Nephron (organoid): ENCODE measurements around the gene FBXL16.
A peak's percentile ranks its signal among the peaks of the same experiment; 100 is the strongest.

ENCODE experiments used
- H3K27ac Mint-ChIP-seq, 3 experiments: 2 replicates each; pipeline ENCODE4 v1.8.0; 2020; ENCODE audit warnings: mixed read lengths in 3 of 3, mild to moderate bottlenecking in 2 of 3, moderate library complexity in 1 of 3
- H3K27me3 Mint-ChIP-seq: 2 replicates; pipeline ENCODE4 v1.8.0; 2021; ENCODE audit warnings: low read depth, mild to moderate bottlenecking, moderate library complexity, mixed read lengths
- H3K36me3 Mint-ChIP-seq: 2 replicates; pipeline ENCODE4 v1.8.0; 2020; ENCODE audit warnings: low read depth, mixed read lengths
- H3K4me1 Mint-ChIP-seq: 2 replicates; pipeline ENCODE4 v1.8.0; 2020; ENCODE audit warnings: mixed read lengths
- H3K4me3 Mint-ChIP-seq, 3 experiments: 2 replicates each; pipeline ENCODE4 v1.8.0; 2020; ENCODE audit warnings: mild to moderate bottlenecking in 3 of 3, mixed read lengths in 3 of 3, moderate library complexity in 2 of 3
- H3K9me3 Mint-ChIP-seq: 2 replicates; pipeline ENCODE4 v1.8.0; 2020; ENCODE audit warnings: mixed read lengths
- TF ChIP-seq, protein P1 (sequence below), 3 experiments: fragments of 200-600 bp; sonication (generic); IDR thresholded peaks; one replicate each; pipeline ENCODE4 v1.5.0; 2021; ENCODE audit warnings: antibody characterized with exemption in 3 of 3; ENCODE audit not compliant: unreplicated experiment in 3 of 3

Gene FBXL16

DNA sequence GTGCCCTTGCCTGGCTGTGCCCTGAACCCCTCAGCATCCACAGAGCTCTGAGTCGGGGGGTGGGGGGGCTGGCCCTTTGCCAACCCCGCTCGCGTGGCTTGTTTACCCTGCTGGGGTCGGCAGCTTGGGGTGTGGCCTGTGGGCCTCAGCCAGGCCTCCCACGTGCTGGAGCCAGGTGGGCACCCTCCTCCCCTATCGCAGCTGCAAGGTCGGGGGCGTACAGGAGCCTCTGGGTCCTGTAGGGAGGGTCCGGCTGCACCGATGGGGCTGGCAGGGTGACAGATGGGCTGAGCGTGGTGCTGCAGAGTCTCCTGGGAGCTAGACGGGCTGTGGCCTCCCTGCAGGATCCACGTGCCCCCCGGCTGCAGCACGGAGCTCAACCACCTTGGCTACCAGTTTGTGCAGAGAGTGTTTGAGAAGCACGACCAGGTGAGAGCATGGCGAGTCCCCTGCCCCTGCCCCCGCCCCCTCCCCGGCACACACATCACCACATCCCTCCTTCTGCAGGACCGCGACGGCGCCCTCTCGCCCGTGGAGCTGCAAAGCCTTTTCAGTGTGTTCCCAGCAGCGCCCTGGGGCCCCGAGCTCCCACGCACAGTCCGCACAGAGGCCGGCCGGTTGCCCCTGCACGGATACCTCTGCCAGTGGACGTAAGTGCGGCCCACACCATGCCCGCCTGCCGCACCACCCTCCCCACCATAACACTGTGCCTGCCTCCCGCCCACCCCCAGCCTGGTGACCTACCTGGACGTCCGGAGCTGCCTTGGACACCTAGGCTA, 34.1 kb downstream of the FBXL16 start:
- Mint-ChIP-seq H3K4me1 (no peaks in the 10 kb centered on the region), H3K27ac (no peak overlapping the region), H3K36me3 (peaks cover 3% of the 10 kb centered on the region), H3K9me3 (no peaks in the 10 kb centered on the region), H3K27me3 (peaks cover 6% of the 10 kb centered on the region), H3K4me3 (peak overlapping the region; percentile 54 to 74 (median 74))
- TF ChIP-seq, protein P1, sequence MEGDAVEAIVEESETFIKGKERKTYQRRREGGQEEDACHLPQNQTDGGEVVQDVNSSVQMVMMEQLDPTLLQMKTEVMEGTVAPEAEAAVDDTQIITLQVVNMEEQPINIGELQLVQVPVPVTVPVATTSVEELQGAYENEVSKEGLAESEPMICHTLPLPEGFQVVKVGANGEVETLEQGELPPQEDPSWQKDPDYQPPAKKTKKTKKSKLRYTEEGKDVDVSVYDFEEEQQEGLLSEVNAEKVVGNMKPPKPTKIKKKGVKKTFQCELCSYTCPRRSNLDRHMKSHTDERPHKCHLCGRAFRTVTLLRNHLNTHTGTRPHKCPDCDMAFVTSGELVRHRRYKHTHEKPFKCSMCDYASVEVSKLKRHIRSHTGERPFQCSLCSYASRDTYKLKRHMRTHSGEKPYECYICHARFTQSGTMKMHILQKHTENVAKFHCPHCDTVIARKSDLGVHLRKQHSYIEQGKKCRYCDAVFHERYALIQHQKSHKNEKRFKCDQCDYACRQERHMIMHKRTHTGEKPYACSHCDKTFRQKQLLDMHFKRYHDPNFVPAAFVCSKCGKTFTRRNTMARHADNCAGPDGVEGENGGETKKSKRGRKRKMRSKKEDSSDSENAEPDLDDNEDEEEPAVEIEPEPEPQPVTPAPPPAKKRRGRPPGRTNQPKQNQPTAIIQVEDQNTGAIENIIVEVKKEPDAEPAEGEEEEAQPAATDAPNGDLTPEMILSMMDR (IDR thresholded peaks at IDR 0.05; ENCODE audit: unreplicated experiment in 3 of 3) = no peak

DNA sequence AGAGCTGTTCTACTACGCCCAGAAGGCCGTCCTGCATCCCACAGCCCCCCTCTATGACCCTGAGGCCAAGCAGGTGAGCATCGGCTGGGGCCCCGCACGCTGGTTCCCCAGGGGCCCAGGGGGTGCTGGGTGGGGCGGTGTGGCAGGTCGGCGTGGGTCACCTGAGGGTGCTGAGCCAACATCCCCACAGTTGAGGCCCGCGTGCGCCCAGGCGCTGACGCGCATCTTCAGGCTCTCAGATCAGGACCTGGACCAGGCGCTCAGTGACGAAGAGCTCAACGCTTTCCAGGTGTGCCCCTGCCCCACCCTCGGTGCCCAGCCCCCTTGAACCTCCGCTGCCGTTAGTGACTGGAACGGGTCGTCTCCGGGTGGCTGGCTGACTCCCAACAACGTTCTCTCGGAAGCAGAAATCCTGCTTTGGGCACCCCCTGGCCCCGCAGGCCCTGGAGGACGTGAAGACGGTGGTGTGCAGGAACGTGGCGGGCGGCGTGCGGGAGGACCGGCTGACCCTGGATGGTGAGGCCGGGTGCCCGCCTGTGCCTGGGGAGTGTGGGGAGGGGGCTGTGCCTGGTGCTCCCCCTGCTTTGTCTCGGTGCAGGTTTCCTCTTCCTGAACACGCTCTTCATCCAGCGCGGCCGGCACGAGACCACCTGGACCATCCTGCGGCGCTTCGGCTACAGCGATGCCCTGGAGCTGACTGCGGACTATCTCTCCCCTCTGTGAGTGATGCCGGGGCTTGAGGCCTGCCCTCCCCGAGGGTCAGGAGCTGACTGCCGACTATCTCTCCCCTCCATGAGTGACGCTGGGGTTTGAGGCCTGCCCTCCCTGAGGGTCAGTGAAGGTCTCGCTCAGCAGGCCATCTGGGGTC, 34.9 kb downstream of the FBXL16 start:
- Mint-ChIP-seq H3K27me3 (peaks cover 6% of the 10 kb centered on the region), H3K36me3 (peaks cover 3% of the 10 kb centered on the region), H3K4me1 (no peaks in the 10 kb centered on the region)

DNA sequence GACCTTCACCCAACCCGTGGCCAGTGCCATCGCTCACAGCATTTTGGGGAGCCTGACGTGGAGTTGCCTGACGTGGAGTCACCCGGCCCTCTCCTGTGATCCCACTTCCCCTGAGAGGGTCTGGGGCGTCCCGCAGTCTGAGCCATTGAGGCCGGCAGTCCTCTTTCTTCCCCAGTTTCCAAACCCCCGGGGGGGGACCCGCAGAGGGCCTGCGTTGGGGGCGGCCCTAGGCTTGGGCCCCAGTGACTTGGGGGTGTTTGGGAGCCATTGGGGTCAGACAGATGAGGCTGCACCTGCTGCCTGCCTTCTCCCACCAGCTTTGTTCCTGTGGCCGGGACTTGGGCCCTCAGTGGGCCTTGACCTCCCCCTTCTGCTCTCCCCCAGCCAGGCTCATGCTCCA, 35.9 kb downstream of the FBXL16 start:
- Mint-ChIP-seq H3K9me3 (no peaks in the 10 kb centered on the region), H3K4me3 (peak overlapping the region; percentile 82 to 85 (median 83)), H3K27ac (no peak overlapping the region), H3K4me1 (no peaks in the 10 kb centered on the region), H3K36me3 (peaks cover 3% of the 10 kb centered on the region), H3K27me3 (no peaks in the 10 kb centered on the region)
- TF ChIP-seq, protein P1 (IDR thresholded peaks at IDR 0.05; ENCODE audit: unreplicated experiment in 3 of 3) = no peak

More for the DNA sequence above, 34.9 kb downstream of the FBXL16 start:
- Mint-ChIP-seq H3K27ac (no peak overlapping the region), H3K4me3 (peak overlapping the region; percentile 75 to 82 (median 82)), H3K9me3 (no peaks in the 10 kb centered on the region)
- TF ChIP-seq, protein P1 (IDR thresholded peaks at IDR 0.05; ENCODE audit: unreplicated experiment in 3 of 3) = no peak

DNA sequence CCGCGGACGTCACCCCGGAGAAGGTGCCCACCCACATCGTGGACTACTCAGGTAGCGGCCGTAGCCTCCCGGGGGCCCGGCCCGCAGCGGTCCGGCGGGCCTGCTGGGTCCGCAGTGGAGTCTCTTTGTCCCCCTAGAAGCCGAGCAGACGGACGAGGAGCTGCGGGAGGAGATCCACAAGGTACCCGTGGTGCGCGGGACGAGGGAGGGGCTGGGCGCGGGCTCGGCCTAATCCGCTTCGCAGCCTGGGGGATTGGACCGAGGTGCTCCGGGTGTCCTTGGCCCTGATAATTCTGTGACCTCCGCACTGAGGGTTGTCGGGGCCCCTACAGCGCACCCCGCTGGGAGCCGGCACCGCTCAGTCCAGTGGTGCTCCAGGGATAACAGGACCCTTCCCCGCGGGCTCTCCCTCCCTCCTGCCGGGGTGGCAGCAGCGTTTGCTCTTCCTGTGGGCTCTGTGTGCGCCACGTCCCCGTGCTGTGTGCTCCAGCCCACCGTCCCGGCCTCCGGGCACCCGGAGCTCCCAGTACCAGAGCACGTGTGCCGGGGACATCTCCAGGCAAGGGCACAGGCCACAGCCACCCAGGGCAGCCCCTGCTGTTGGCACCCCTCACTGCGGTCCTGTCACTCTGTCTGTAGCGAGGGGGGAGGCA, 37.0 kb downstream of the FBXL16 start:
- H3K4me1 Mint-ChIP-seq = no peaks in the 10 kb centered on the region
- peak overlapping the region; percentile 82 to 85 (median 83) for H3K4me3 Mint-ChIP-seq
- H3K27ac Mint-ChIP-seq = no peak overlapping the region
- no peaks in the 10 kb centered on the region for H3K9me3 Mint-ChIP-seq
- H3K36me3 Mint-ChIP-seq = peaks cover 3% of the 10 kb centered on the region
- TF ChIP-seq, protein P1 (IDR thresholded peaks at IDR 0.05; ENCODE audit: unreplicated experiment in 3 of 3) = no peak
- no peaks in the 10 kb centered on the region for H3K27me3 Mint-ChIP-seq

DNA sequence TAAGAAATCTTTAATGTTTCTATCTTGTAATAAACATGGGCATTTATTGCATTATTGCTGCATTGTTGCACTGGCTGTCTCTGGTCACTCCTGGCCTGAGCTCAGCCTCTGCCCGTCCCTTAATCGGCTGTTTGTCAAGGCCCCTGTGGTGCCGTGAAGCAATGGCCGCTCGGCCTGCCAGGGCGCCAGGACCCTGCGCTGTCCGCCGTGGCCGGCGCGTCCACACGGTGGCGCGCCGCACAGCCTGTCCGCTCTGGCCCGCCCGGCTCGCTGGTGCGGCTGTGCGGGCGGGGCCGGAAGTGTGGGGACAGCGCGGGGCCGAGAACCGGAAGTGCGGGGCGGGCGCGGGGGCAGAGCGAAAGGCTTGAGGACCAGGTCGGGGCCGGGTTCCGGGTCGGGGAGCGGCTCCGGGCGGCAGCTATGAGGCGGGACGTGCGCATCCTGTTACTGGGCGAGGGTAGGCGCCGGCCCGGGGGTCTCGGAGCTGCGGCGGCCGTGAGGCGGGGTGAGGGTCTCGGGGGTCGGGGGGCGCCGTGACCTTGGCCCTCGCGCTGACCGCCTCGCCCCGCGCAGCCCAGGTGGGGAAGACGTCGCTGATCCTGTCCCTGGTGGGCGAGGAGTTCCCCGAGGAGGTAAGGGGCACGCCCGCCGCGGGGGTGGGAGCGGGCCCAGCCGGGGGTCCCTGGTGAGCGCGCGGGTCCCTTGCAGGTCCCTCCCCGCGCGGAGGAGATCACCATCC, 37.7 kb downstream of the FBXL16 start, which contains the start of gene RHOT2:
TSS of gene RHOT2 (plus strand) at position 353 of the 739 bp plus-strand sequence. CDS start at position 421, 68 bp downstream.
- H3K4me1 Mint-ChIP-seq = no peaks in the 10 kb centered on the region
- H3K36me3 Mint-ChIP-seq = peaks cover 3% of the 10 kb centered on the region
- no peaks in the 10 kb centered on the region for H3K9me3 Mint-ChIP-seq
- H3K4me3 Mint-ChIP-seq = peak within 1 kb of the TSS; percentile 82 to 85 (median 83)
- H3K27ac Mint-ChIP-seq = peak within 1 kb of the TSS; percentile 50 to 83 (median 77)
- TF ChIP-seq, protein P1 (IDR thresholded peaks at IDR 0.05; ENCODE audit: unreplicated experiment in 3 of 3) = peak; percentile 84 to 92 (median 92)
- no peaks in the 10 kb centered on the region for H3K27me3 Mint-ChIP-seq
